Measurements from ENCODE around the gene S1PR5. TPM values are rescaled to one million over a fixed set of nuclear protein-coding genes. Genes with fewer than 3 reads are reported as not detected.
"Not testable (repeated sequence)": the region's sequence is repeated elsewhere in the genome, so short reads cannot be mapped to it uniquely, and the experiment has no call there.

The S1PR5 gene
- total RNA-seq, 2 donors from 2014 or later: 3.4 to 17.0 TPM

DNA sequence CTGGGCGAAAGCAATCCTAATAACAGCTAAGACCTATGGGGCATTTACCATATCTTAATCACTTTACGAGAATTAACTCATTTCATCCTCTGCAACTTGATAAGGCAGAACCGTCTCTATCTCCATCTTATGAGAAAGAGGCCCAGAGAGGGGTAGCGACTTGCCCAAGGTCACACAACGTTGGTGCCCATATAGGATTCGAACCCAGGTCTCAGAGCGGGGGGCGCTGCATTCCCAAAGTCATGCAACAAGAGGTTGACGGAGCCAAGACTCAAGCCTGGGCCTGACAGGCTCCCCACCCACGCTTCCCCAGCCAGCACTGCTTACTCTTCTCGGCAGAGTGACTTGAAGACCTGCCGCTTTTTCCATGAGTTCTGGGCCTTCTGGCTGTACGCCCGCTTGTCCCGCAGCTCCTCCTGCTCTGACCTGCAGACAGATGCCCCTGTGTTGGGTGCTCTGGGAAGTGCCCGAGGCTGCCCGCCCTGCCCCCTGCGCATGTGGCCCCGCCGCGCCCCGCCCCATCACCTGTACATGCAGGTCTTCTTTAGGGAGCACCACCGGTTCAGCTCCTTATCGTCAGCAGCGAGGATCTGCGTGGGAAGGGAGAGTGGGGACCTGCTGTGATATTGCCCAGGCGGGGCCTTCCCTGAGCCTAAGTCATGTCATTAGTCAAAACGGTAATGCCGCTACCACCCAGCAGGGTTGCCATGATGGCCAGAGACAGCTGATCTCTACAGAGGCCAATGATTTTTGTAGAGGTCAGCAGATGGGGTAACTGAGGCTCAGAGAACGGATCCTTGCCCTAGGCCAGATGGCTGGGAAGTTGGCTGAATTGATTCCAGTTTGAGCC is 37.7 kb upstream of the S1PR5 start:
- intact Hi-C loops (cut with DNase I): no loop called here
- Histone ChIP-seq H3K4me1 (replicated peaks) (no peaks in the 10 kb centered on the region), H3K9me3 (no peaks in the 10 kb centered on the region), H3K36me3 (peaks cover 16 to 17% of the 10 kb centered on the region in 2 donors), H3K4me3 (no peak overlapping the region), H3K27me3 (replicated peaks; ENCODE audit: insufficient read depth) (no peaks in the 10 kb centered on the region), H3K27ac (peak overlapping the region; percentile 7 to 29)
- no peak for TF ChIP-seq POLR2A (IDR thresholded peaks at IDR 0.05)
- no peak for TF ChIP-seq POLR2AphosphoS5 (IDR thresholded peaks at IDR 0.05)
- TF ChIP-seq, protein P1, sequence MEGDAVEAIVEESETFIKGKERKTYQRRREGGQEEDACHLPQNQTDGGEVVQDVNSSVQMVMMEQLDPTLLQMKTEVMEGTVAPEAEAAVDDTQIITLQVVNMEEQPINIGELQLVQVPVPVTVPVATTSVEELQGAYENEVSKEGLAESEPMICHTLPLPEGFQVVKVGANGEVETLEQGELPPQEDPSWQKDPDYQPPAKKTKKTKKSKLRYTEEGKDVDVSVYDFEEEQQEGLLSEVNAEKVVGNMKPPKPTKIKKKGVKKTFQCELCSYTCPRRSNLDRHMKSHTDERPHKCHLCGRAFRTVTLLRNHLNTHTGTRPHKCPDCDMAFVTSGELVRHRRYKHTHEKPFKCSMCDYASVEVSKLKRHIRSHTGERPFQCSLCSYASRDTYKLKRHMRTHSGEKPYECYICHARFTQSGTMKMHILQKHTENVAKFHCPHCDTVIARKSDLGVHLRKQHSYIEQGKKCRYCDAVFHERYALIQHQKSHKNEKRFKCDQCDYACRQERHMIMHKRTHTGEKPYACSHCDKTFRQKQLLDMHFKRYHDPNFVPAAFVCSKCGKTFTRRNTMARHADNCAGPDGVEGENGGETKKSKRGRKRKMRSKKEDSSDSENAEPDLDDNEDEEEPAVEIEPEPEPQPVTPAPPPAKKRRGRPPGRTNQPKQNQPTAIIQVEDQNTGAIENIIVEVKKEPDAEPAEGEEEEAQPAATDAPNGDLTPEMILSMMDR (IDR thresholded peaks at IDR 0.05): peak in 1 of 4 experiments; percentile 27
- DNase-seq (ENCODE audit: low spot score): no peak
- 56% methylated on average over 29 of the region's 30 CpGs for WGBS

DNA sequence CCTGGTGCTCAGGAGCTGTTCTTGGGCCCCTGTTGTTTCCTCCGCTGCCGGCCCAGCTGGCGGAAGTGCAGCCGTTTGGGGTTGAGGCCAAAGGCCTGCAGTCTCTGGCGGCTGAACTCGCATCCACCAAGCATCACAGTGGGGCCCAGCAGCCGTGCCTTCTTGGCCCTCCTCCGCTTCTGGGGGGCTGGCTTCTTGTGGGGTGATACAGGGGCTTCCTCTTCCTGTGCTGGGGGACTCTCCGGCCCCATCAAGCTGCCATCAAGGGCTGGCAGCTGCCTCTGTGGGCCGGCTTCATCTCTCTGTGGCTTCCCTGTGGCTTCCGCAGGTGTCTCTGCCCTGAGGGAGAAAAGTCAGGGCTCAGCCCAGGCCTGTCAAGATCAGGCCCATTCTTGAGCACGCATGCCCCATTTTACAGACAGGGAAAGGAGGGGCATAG is 36.7 kb upstream of the S1PR5 start:
- intact Hi-C loops (cut with DNase I): no loop called here
- peaks cover 9 to 16% of the 10 kb centered on the region in 2 donors for H3K36me3 ChIP-seq

DNA sequence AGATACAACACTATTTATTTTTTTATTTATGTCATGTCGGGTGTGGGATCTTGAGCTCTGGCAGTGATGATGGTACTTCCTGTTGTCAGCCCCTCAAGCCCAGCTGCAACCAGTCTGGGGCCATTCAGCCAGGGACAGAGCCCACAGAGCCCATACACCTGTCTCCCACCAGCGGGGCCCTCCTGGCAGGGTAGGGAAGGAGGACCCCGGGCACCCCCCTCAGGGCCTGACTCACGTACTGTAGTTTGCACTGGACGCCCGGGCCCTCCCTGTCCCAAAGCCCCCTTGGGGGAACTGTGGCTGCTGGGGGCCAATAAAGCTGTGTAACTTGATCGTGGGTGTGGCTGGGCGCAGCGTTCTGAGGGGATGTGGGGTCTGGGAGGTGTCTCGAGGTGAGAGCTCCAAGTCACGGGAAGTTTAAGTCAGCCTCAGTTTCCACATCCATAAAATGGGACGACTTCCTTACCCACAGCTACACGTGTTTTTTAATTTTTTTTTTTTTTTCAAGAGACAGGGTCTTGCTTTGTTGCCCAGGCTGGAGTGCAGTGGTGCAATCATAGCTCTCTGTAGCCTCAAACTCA is 35.9 kb upstream of the S1PR5 start:
- TF ChIP-seq POLR2AphosphoS5 (IDR thresholded peaks at IDR 0.05): no peak
- intact Hi-C loops (cut with DNase I): no loop called here
- Histone ChIP-seq H3K4me3 (no peak overlapping the region), H3K36me3 (peaks cover 9 to 16% of the 10 kb centered on the region in 2 donors), H3K9me3 (no peaks in the 10 kb centered on the region), H3K27me3 (replicated peaks; ENCODE audit: insufficient read depth) (no peaks in the 10 kb centered on the region), H3K27ac (no peak overlapping the region), H3K4me1 (replicated peaks) (no peaks in the 10 kb centered on the region)
- 74% methylated on average over 13 of the region's 13 CpGs for WGBS
- DNase-seq (ENCODE audit: low spot score): no peak

More for the DNA sequence above, 36.7 kb upstream of the S1PR5 start:
- TF ChIP-seq, protein P1 (IDR thresholded peaks at IDR 0.05): no peak
- TF ChIP-seq POLR2A (IDR thresholded peaks at IDR 0.05) (no peak), POLR2AphosphoS5 (IDR thresholded peaks at IDR 0.05) (peak; percentile 20)
- no peaks in the 10 kb centered on the region for H3K9me3 ChIP-seq
- peak overlapping the region in 1 of 2 donors; percentile 29 for H3K27ac ChIP-seq
- DNase-seq (ENCODE audit: low spot score): no peak
- no peaks in the 10 kb centered on the region for H3K27me3 ChIP-seq (replicated peaks; ENCODE audit: insufficient read depth)
- WGBS: 22% methylated on average over 5 of the region's 12 CpGs
- no peaks in the 10 kb centered on the region for H3K4me1 ChIP-seq (replicated peaks)
- no peak overlapping the region for H3K4me3 ChIP-seq

DNA sequence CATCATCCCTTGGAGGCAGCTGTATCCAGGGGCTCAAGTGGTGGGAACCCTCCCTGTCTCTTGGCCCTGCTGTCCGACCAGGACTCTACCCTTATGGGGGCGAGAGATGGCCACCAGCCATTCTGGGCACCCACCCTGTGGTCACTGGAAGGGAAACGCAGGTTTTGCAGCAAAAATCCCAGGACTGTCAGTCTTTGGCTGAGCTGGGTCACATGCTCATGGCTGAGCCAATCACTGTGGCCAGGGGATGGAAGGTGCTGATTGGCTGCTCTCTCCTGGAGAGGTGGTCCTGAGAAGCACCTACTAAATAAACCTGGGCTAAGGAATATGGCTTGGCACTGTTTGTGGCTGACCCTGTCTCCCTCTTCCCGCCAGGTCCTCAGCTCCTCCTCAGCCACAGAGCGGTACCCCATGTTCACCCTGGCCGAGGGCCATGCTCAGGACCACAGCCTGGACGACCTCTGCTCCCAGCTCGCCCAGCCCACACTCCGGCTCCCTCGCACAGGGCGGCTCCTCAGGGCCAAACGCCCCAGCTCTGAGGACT is 35.3 kb upstream of the S1PR5 start:
- 79% methylated on average over 12 of the region's 12 CpGs for WGBS
- Histone ChIP-seq H3K27ac (no peak overlapping the region), H3K27me3 (replicated peaks; ENCODE audit: insufficient read depth) (no peaks in the 10 kb centered on the region), H3K36me3 (peaks cover 10 to 14% of the 10 kb centered on the region in 2 donors), H3K4me1 (replicated peaks) (no peaks in the 10 kb centered on the region), H3K9me3 (no peaks in the 10 kb centered on the region), H3K4me3 (no peak overlapping the region)
- TF ChIP-seq POLR2A (IDR thresholded peaks at IDR 0.05) (no peak), POLR2AphosphoS5 (IDR thresholded peaks at IDR 0.05) (no peak)
- TF ChIP-seq, protein P1 (IDR thresholded peaks at IDR 0.05): no peak
- no peak for DNase-seq (ENCODE audit: low spot score)
- intact Hi-C loops (cut with DNase I): no loop called here

DNA sequence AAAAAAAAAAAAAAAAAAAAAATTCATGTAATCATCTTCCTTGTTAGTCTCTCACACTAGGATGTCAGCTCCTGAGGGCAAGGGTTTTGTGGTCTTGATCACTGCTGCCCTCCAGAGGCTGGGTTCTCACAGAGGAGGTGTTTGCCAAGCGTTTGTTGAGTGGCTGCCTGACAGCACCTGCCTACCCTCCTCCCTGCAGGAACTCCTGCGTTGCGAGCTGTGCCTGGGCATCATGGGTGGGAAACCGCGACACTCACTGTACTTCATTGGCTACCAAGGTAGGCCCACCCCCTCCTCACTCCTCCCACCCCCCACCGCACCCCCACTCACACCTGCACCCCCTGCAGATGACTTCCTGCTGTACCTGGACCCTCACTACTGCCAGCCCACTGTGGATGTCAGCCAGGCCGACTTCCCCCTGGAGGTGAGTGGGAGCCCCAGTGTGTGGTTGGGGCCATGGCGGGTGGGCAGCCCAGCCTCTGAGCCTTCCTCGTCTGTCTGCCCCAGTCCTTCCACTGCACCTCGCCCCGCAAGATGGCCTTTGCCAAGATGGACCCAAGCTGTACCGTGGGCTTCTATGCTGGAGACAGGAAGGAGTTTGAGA is 34.6 kb upstream of the S1PR5 start:
- Histone ChIP-seq H3K4me1 (replicated peaks) (no peaks in the 10 kb centered on the region), H3K27ac (no peak overlapping the region), H3K27me3 (replicated peaks; ENCODE audit: insufficient read depth) (no peaks in the 10 kb centered on the region), H3K4me3 (no peak overlapping the region), H3K9me3 (no peaks in the 10 kb centered on the region), H3K36me3 (peaks cover 8 to 18% of the 10 kb centered on the region in 2 donors)
- intact Hi-C loops (cut with DNase I): no loop called here
- no peak for DNase-seq (ENCODE audit: low spot score)
- TF ChIP-seq, protein P1 (IDR thresholded peaks at IDR 0.05): peak in 1 of 4 experiments; percentile 21
- no peak for TF ChIP-seq POLR2AphosphoS5 (IDR thresholded peaks at IDR 0.05)
- WGBS: 95% methylated on average over 10 of the region's 12 CpGs

DNA sequence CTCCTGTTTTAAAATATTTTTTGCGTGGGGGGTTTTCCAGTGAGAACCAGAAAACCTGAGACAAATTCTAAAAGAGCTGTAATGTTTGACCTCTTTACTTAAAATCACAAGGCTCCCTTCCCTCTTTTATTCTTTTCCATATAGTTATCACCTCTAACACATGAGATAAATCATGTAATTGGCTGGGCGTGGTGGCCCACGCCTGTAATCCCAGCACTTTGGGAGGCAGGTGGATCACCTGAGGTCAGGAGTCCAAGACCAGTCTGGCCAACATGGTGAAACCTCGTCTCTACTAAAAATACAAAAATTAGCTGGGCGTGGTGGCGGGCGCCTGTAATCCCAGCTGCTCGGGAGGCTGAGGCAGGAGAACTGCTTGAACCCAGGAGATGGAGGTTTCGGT is 33.8 kb upstream of the S1PR5 start:
- WGBS: 92% methylated on average over 9 of the region's 9 CpGs
- H3K27ac ChIP-seq; H3K4me1 ChIP-seq (replicated peaks); DNase-seq (ENCODE audit: low spot score); H3K4me3 ChIP-seq; H3K27me3 ChIP-seq (replicated peaks; ENCODE audit: insufficient read depth); intact Hi-C loops (cut with DNase I); H3K9me3 ChIP-seq: not testable (repeated sequence)
- peaks cover 8 to 20% of the 10 kb centered on the region in 2 donors for H3K36me3 ChIP-seq

Data from prostate gland (tissue), 2 donors.